Endothelial cell of umbilical vein (primary cell): ENCODE measurements around the gene NUDCD3. TPM values are rescaled to one million over a fixed set of nuclear protein-coding genes. Genes with fewer than 3 reads are reported as not detected.
A peak's percentile ranks its signal among the peaks of the same experiment; 100 is the strongest.

Experiments used
- BruUV-seq: library from RNA; stranded (reverse); fragments of 400-500 nt; replicated peaks from 2 replicates; lab custom pipeline; 2021; lab: Mats Ljungman, UMichigan
- CTCF ChIA-PET: fragments of 300-600, 350-600 bp; sonication (Branson Sonifier 250); formaldehyde crosslinking; loops from one replicate; lab custom pipeline; 2021; ENCODE audit warnings: antibody characterized with exemption, inconsistent platforms; lab: Charles Lee
- POLR2A ChIA-PET: fragments of 300-600, 350-600 bp; sonication (Branson Sonifier 250); formaldehyde crosslinking; loops from one replicate; lab custom pipeline; 2021; ENCODE audit warnings: antibody characterized with exemption, inconsistent platforms; lab: Charles Lee
- DNase-seq: peaks from one replicate; pipeline ENCODE4 v3.0.0-alpha.2; 2011; ENCODE audit warnings: low read depth, low spot score
- FAIRE-seq: peaks from 2 replicates; lab custom pipeline; 2011; peaks lifted over from hg19 to GRCh38; lab: Jason Lieb, UNC
- H2AFZ ChIP-seq: 2 replicates; pipeline ENCODE4 v1.6.0; 2012; ENCODE audit warnings: low read depth, low read length, control low read depth, inconsistent platforms
- H3K27ac ChIP-seq: 2 replicates; pipeline ENCODE4 v1.5.1; 2011; ENCODE audit warnings: low read depth, mild to moderate bottlenecking, control low read depth, low read length, moderate library complexity; ENCODE audit not compliant: insufficient read depth
- H3K27me3 ChIP-seq, 2 experiments: 2 replicates each; pipeline versions ENCODE4 v1.6.0 to v1.6.1; 2011; ENCODE audit warnings: low read length in 2 of 2, mixed read lengths in 1 of 2; ENCODE audit not compliant: control insufficient read depth in 2 of 2, insufficient read depth in 2 of 2
- H3K36me3 ChIP-seq, 2 experiments: 2 replicates in 1 of 2; 3 replicates in 1 of 2; pipeline ENCODE4 v1.5.1; 2011; ENCODE audit warnings: low read length in 2 of 2, mild to moderate bottlenecking in 1 of 2, moderate library complexity in 1 of 2; ENCODE audit not compliant: control insufficient read depth in 2 of 2, insufficient read depth in 2 of 2; ENCODE audit errors: extremely low read depth in 1 of 2
- H3K4me1 ChIP-seq: 3 replicates; pipeline ENCODE4 v1.5.1; 2011; ENCODE audit warnings: mild to moderate bottlenecking, low read length; ENCODE audit not compliant: control insufficient read depth, insufficient read depth; ENCODE audit errors: extremely low read depth
- H3K4me2 ChIP-seq: 2 replicates; pipeline ENCODE4 v1.6.1; 2011; ENCODE audit warnings: low read length, control low read depth, mixed read lengths; ENCODE audit not compliant: insufficient read depth
- H3K4me3 ChIP-seq, 3 experiments: fragments of 200-600 bp in 1 of 3; sonication (generic), shearing (Covaris generic) in 1 of 3; replicated peaks in 1 of 3; 2 replicates each; pipeline ENCODE4 v1.5.1; 2011 to 2016; ENCODE audit warnings: control low read depth in 3 of 3, low read length in 3 of 3, mild to moderate bottlenecking in 2 of 3, inconsistent platforms in 1 of 3, low read depth in 1 of 3, moderate library complexity in 1 of 3; ENCODE audit not compliant: insufficient read depth in 1 of 3
- H3K79me2 ChIP-seq: 2 replicates; pipeline ENCODE4 v1.6.0; 2012; ENCODE audit warnings: low read length, inconsistent platforms; ENCODE audit not compliant: control insufficient read depth, insufficient read depth
- H3K9ac ChIP-seq: replicated peaks from 2 replicates; pipeline ENCODE3; 2011; ENCODE audit warnings: low read length, control low read depth; ENCODE audit not compliant: insufficient read depth; ENCODE audit errors: extremely low read depth
- H3K9me1 ChIP-seq: replicated peaks from 3 replicates; pipeline ENCODE4 v1.6.0; 2011; ENCODE audit warnings: mild to moderate bottlenecking, low read length; ENCODE audit not compliant: control insufficient read depth, insufficient read depth; ENCODE audit errors: extremely low read depth
- H3K9me3 ChIP-seq: replicated peaks from 2 replicates; pipeline ENCODE4 v1.5.1; 2012; ENCODE audit warnings: low read length, inconsistent platforms; ENCODE audit not compliant: control insufficient read depth, insufficient read depth
- H4K20me1 ChIP-seq: replicated peaks from 2 replicates; pipeline ENCODE3; 2011; ENCODE audit warnings: mild to moderate bottlenecking, low read length; ENCODE audit not compliant: control insufficient read depth, insufficient read depth; ENCODE audit errors: extremely low read depth
- EZH2 ChIP-seq: IDR thresholded peaks from 2 replicates; pipeline ENCODE4 v1.6.1; 2012; ENCODE audit warnings: borderline replicate concordance, low read depth, mild to moderate bottlenecking, moderate library complexity, low read length, inconsistent platforms; ENCODE audit not compliant: severe bottlenecking
- FOS ChIP-seq: IDR thresholded peaks from 2 replicates; pipeline ENCODE4 v1.6.1; 2011; ENCODE audit warnings: mild to moderate bottlenecking, low read length, moderate library complexity, borderline replicate concordance; ENCODE audit not compliant: insufficient read depth
- GATA2 ChIP-seq: IDR thresholded peaks from 2 replicates; pipeline ENCODE4 v1.7.0; 2011; ENCODE audit warnings: low read depth, mild to moderate bottlenecking, moderate library complexity, mixed read lengths, low read length; ENCODE audit not compliant: insufficient read length, insufficient read depth
- JUN ChIP-seq: IDR thresholded peaks from 2 replicates; pipeline ENCODE4 v1.6.1; 2011; ENCODE audit warnings: borderline replicate concordance, low read depth; ENCODE audit not compliant: insufficient read length, insufficient read depth
- MYC ChIP-seq: IDR thresholded peaks from one replicate; pipeline ENCODE4 v1.6.1; 2011; ENCODE audit warnings: mild to moderate bottlenecking, low read depth, low read length
- POLR2A ChIP-seq: IDR thresholded peaks from 2 replicates; pipeline ENCODE4 v1.6.1; 2012; ENCODE audit warnings: low read depth, mild to moderate bottlenecking, control low read depth, low read length
- POLR2AphosphoS5 ChIP-seq: IDR thresholded peaks from 2 replicates; pipeline ENCODE4 v1.6.1; 2012; ENCODE audit warnings: low read depth, mild to moderate bottlenecking, control low read depth, low read length, moderate library complexity; ENCODE audit not compliant: insufficient read depth
- dilution Hi-C: fragments of 300-500 bp; cut with MboI; formaldehyde crosslinking; loops from one replicate; pipeline ENCODE4 v1.15.0; 2019; ENCODE audit warnings: low sequenced_read_pairs; ENCODE audit not compliant: extremely low pct_ligation_motif_present
- intact Hi-C: fragments of 100-400 bp; cut with micrococcal nuclease; formaldehyde crosslinking; loops from one replicate; pipeline ENCODE4 v1.10.0; 2022
- polyA plus RNA-seq, 4 experiments: library from polyadenylated mRNA; depleted of rRNA in 3 of 4; stranded (reverse) in 3 of 4; unstranded in 1 of 4; fragments of >200 nt; gene quantifications; 2 replicates each; pipeline versions ENCODE4 v1.2.1 to v1.2.3, GENCODE V29; 2011 to 2012; ENCODE audit warnings: missing spikeins in 1 of 4
- total RNA-seq: library from RNA; stranded (reverse); gene quantifications from 2 replicates; pipeline ENCODE4 v1.2.3, GENCODE V29; 2021
- TF ChIP-seq, protein P1 (sequence below), 2 donors: IDR thresholded peaks; 1 replicate in 1 of 2; 2 replicates in 1 of 2; pipeline ENCODE4 v1.5.1; 2011; ENCODE audit warnings: low read length in 2 of 2, mild to moderate bottlenecking in 2 of 2, moderate library complexity in 2 of 2, control low read depth in 1 of 2, inconsistent platforms in 1 of 2, low read depth in 1 of 2; ENCODE audit not compliant: insufficient read depth in 1 of 2; ENCODE audit errors: extremely low read depth in 1 of 2
- TF ChIP-seq, protein P2 (sequence below): IDR thresholded peaks from 2 replicates; pipeline ENCODE4 v1.6.1; 2011; ENCODE audit not compliant: insufficient read depth, insufficient read length

The NUDCD3 gene
- total and polyA plus RNA-seq, 2 donors (not counting 3 experiments of a cell fraction or from before 2014, with no cell fraction given): 50.6 to 137 TPM

DNA sequence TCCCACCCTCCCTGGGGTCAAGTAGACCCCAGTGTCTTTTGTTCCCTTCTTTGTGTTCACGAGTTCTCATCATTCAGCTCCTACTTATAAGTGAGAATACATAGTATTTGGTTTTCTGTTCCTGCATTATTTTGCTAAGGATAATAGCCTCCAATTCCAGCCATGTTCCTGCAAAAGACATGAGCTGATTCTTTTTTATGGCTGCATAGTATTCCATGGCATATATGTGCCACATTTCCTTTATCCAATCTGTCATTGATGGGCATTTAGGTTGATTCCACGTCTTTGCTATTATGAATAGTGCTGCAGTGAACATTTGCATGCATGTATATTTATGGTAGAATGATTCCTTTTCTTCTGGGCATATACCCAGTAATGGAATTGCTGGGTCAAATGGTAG is 136.8 kb downstream of the NUDCD3 start:
- no peaks in the 10 kb centered on the region for H3K9me3 ChIP-seq
- H4K20me1 ChIP-seq: no peaks in the 10 kb centered on the region
- BruUV-seq: no TSS peak
- no peak overlapping the region for H3K4me2 ChIP-seq
- no peak overlapping the region for H3K4me3 ChIP-seq
- dilution Hi-C loops: no loop called here
- FAIRE-seq (no peak), DNase-seq (no peak)
- TF ChIP-seq POLR2A (no peak), POLR2AphosphoS5 (no peak), FOS (no peak), GATA2 (no peak)
- no peaks in the 10 kb centered on the region for H3K9me1 ChIP-seq
- H3K27me3 ChIP-seq: peaks cover 0 to 4% of the 10 kb centered on the region in 2 experiments
- intact Hi-C loops: no loop called here
- H3K4me1 ChIP-seq: no peaks in the 10 kb centered on the region
- H3K36me3 ChIP-seq: no peaks in the 10 kb centered on the region
- CTCF ChIA-PET: interaction anchor here (1.0 to 2.4 kb wide), 2 partner anchors 12 to 109 kb away, joined by 3 to 6 read pairs; no protein-coding TSS in a partner anchor
- H3K79me2 ChIP-seq: no peaks in the 10 kb centered on the region
- POLR2A ChIA-PET: no interaction called here
- H3K27ac ChIP-seq: no peak overlapping the region
- H2AFZ ChIP-seq: no peak overlapping the region
- H3K9ac ChIP-seq: no peak overlapping the region

DNA sequence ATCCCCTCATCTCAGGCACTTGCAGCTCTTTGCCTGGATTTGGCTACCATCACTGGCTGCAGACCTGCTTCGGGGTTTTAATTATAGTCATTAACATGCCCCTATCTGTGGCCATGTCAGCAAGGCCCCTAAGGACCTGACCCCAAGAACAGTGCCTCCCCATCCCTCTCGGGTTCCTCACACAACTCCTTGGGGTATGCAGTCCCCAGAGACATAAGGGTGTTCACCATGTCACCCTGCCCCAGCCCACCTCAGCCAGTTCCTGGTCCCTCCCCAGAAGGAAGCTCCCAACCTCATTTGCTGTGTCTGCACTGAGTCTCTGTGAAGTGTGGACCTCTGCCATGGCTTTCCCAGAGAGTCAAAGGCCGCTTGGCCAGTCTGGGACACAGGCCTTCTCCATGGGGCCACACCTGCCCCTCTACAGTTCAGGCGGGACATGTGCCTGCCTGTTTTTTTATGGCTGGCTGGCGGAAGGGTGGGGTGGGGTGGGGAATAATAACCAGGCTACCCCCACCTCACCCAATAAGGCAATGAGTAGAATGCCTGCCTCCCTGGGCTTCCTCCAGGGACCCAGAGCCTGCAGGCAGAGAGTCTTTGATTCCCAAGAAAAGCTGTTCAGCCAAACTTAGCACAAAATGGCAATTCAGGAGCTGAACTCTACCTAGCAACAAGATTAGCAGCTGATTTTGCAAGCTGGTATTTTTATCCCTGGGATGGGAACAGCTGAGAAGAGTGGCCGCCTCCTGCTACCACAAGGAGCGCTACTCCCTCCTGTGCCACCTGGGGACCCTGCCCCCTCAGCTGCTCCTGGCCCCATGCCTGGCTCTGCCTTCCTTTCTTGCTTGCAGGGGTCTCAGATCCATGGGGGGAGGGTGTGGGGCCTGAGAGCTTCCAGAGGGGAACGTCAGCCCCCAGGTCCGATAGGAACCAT is 141.3 kb downstream of the NUDCD3 start:
- H3K79me2 ChIP-seq: no peaks in the 10 kb centered on the region
- H3K9me1 ChIP-seq: no peaks in the 10 kb centered on the region
- TF ChIP-seq JUN: no peak
- TF ChIP-seq EZH2: no peak
- TF ChIP-seq POLR2AphosphoS5: no peak
- no peak for TF ChIP-seq GATA2
- TF ChIP-seq, protein P1, sequence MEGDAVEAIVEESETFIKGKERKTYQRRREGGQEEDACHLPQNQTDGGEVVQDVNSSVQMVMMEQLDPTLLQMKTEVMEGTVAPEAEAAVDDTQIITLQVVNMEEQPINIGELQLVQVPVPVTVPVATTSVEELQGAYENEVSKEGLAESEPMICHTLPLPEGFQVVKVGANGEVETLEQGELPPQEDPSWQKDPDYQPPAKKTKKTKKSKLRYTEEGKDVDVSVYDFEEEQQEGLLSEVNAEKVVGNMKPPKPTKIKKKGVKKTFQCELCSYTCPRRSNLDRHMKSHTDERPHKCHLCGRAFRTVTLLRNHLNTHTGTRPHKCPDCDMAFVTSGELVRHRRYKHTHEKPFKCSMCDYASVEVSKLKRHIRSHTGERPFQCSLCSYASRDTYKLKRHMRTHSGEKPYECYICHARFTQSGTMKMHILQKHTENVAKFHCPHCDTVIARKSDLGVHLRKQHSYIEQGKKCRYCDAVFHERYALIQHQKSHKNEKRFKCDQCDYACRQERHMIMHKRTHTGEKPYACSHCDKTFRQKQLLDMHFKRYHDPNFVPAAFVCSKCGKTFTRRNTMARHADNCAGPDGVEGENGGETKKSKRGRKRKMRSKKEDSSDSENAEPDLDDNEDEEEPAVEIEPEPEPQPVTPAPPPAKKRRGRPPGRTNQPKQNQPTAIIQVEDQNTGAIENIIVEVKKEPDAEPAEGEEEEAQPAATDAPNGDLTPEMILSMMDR (IDR thresholded peaks at IDR 0.05; ENCODE audit: extremely low read depth in 1 of 2, insufficient read depth in 1 of 2, low read depth in 1 of 2, low read length in 2 of 2): peak in 1 of 2 donors; percentile 16
- TF ChIP-seq, protein P2, sequence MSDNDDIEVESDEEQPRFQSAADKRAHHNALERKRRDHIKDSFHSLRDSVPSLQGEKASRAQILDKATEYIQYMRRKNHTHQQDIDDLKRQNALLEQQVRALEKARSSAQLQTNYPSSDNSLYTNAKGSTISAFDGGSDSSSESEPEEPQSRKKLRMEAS: no peak
- TF ChIP-seq FOS: no peak
- TF ChIP-seq MYC: no peak
- TF ChIP-seq POLR2A: no peak
- no peak overlapping the region for H2AFZ ChIP-seq
- H3K9ac ChIP-seq: no peak overlapping the region
- no TSS peak for BruUV-seq
- ChIA-PET CTCF (interaction anchor here (0.6 to 4.0 kb wide), 45 partner anchors 9 to 233 kb away, joined by 3 to 145 read pairs (median 4); partner anchors contain the start of genes DDX56, NUDCD3 and TMED4), POLR2A (interaction anchor here (2.1 kb wide), 1 partner anchor 216 kb away, joined by 5 read pairs; no protein-coding TSS in a partner anchor)
- no peaks in the 10 kb centered on the region for H3K4me1 ChIP-seq
- FAIRE-seq: no peak
- no peak overlapping the region for H3K4me3 ChIP-seq
- H4K20me1 ChIP-seq: no peaks in the 10 kb centered on the region
- peaks cover 9 to 26% of the 10 kb centered on the region in 2 experiments for H3K27me3 ChIP-seq
- H3K4me2 ChIP-seq: no peak overlapping the region
- no peak overlapping the region for H3K27ac ChIP-seq
- no peaks in the 10 kb centered on the region for H3K36me3 ChIP-seq
- no peak for DNase-seq
- no peaks in the 10 kb centered on the region for H3K9me3 ChIP-seq
- intact Hi-C loops: loop anchor here (1.0 kb wide), 2 partner anchors 128 to 216 kb away; no protein-coding TSS in a partner anchor
- dilution Hi-C loops: no loop called here
